Muscle of leg (tissue), 11 donors: ENCODE measurements around the gene GPAT2. TPM values are rescaled to one million over a fixed set of nuclear protein-coding genes. Genes with fewer than 3 reads are reported as not detected.
A peak's percentile ranks its signal among the peaks of the same experiment; 100 is the strongest.
"Not testable (repeated sequence)": the region's sequence is repeated elsewhere in the genome, so short reads cannot be mapped to it uniquely, and the experiment has no call there.

ENCODE experiments used
- DNase-seq: peaks from one replicate; pipeline ENCODE4 v3.0.0; 2013
- H3K27ac ChIP-seq: one replicate; pipeline ENCODE4 v1.5.1; 2013; ENCODE audit warnings: mild to moderate bottlenecking, low read length, control low read depth
- H3K27me3 ChIP-seq: one replicate; pipeline ENCODE4 v1.6.1; 2013; ENCODE audit warnings: low read length; ENCODE audit not compliant: control insufficient read depth, insufficient read depth
- H3K36me3 ChIP-seq: one replicate; pipeline ENCODE4 v1.6.1; 2013; ENCODE audit warnings: low read length; ENCODE audit not compliant: control insufficient read depth, insufficient read depth
- H3K4me1 ChIP-seq: one replicate; pipeline ENCODE4 v1.6.1; 2013; ENCODE audit warnings: low read length; ENCODE audit not compliant: control insufficient read depth, insufficient read depth
- H3K4me3 ChIP-seq: one replicate; pipeline ENCODE4 v1.5.1; 2013; ENCODE audit warnings: low read length, control low read depth
- H3K9me3 ChIP-seq: replicated peaks from 2 replicates; pipeline ENCODE4 v1.6.1; 2013; ENCODE audit warnings: low read depth, low read length; ENCODE audit not compliant: control insufficient read depth
- WGBS: methylation state at CpG from one replicate; pipeline ENCODE4 v1.1.5; 2013; ENCODE audit warnings: missing lambda C conversion rate; ENCODE audit not compliant: insufficient coverage; 5-methylcytosine and 5-hydroxymethylcytosine counted together
- polyA plus RNA-seq, 8 donors: library from polyadenylated mRNA; unstranded; fragments of 120-200 nt; gene quantifications; one replicate each; pipeline versions ENCODE4 v1.2.1 to v1.2.3, GENCODE V29; 2013; ENCODE audit warnings: inconsistent platforms in 1 of 8, low replicate concordance in 1 of 8; ENCODE audit not compliant: insufficient read length in 8 of 8, insufficient read depth in 1 of 8
- total RNA-seq: library from RNA; stranded (reverse); fragments of 120-200 nt; gene quantifications from one replicate; pipeline ENCODE4 v1.2.4, GENCODE V29; 2013

Gene GPAT2
- total and polyA plus RNA-seq, 9 donors: 2.1 to 13.8 (median 7.5) TPM

DNA sequence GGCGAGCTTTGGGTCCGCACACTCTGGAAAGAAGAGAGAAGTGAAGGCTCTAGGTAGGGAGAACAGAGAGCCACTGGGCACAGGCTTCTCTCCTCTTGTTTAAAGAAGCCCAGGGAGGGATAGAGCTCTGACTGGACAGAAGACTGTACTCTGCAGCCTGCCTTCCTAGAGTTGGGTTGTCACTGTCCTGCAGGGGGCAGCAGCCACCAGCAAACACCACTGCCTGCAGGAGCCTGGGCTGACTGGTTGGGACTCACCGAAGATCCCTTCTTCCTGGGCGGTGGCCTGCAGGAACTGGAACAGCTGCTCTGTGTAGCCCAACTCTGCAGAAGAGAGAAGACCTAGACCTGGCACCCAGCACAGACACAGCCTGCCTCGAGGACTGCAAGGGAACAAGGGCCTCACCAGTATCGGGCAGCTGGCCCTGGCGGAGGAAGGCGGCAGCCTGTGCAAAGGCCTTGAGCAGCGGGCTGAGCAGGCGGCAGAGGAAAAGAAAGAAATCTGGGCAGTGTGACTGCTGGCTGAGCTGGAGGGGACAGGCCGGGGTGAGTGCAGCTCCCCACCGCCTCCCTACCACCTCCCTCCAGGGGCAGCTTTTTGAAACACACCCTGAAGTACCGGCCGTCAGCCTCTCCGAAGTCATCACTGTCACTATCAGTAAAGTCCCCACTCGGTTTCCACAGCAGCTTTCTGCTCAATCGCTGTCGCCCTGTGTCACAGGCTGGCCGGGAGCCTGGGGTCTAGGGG lies 11.8 kb downstream of the GPAT2 start:
- not testable (repeated sequence) for H3K27me3 ChIP-seq, H3K36me3 ChIP-seq, H3K4me3 ChIP-seq, H3K9me3 ChIP-seq, H3K27ac ChIP-seq
- peak; percentile 88 for DNase-seq
- peaks cover 17% of the 10 kb centered on the region for H3K4me1 ChIP-seq
- WGBS: 57% methylated on average over 5 of the region's 19 CpGs

DNA sequence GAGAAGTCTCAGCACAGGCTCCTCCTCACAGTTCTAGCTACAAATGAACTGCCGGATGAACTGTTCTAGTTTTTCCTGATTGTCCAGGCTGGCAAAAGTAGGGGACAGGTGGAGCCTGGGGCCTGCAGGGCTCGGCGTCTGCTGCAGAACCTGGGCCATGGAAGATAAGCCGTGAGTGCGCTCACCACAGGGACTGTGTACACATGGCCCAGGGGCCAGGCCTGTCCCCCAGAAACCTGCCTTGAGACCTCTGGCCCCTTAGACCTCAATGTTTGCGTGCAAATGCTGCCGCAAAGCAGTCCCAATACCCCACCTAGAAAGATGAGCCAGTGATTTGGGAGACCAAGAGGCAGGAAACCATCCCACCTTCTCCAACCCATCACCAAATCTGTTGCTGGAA lies 12.6 kb downstream of the GPAT2 start:
- not testable (repeated sequence) for H3K27ac ChIP-seq, H3K4me3 ChIP-seq, H3K27me3 ChIP-seq, H3K9me3 ChIP-seq, H3K36me3 ChIP-seq, DNase-seq
- H3K4me1 ChIP-seq: peaks cover 17% of the 10 kb centered on the region
- WGBS: 83% methylated on average over 4 of the region's 7 CpGs

DNA sequence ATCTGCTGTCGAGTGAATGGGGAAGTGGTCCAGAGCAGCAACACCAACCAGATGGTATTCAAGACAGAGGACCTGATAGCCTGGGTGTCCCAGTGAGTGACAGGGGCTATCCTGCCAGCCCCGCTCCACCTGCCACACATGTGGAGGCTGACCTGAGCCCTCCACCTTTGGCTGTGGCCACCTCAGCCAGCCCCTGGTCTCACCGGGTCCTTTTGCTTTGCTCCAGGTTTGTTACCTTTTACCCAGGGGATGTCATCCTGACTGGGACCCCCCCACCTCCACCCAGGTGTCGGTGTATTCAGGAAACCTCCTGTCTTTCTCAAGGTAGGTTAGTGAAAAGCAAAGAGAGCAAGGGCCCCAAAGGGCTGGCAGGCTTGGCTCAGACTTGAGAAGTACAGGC lies 13.6 kb downstream of the GPAT2 start:
- H3K36me3 ChIP-seq, H3K27ac ChIP-seq, H3K27me3 ChIP-seq, H3K9me3 ChIP-seq, DNase-seq, H3K4me3 ChIP-seq: not testable (repeated sequence)
- H3K4me1 ChIP-seq: peaks cover 17% of the 10 kb centered on the region
- WGBS: 100% methylated on average over 1 of the region's 4 CpGs

DNA sequence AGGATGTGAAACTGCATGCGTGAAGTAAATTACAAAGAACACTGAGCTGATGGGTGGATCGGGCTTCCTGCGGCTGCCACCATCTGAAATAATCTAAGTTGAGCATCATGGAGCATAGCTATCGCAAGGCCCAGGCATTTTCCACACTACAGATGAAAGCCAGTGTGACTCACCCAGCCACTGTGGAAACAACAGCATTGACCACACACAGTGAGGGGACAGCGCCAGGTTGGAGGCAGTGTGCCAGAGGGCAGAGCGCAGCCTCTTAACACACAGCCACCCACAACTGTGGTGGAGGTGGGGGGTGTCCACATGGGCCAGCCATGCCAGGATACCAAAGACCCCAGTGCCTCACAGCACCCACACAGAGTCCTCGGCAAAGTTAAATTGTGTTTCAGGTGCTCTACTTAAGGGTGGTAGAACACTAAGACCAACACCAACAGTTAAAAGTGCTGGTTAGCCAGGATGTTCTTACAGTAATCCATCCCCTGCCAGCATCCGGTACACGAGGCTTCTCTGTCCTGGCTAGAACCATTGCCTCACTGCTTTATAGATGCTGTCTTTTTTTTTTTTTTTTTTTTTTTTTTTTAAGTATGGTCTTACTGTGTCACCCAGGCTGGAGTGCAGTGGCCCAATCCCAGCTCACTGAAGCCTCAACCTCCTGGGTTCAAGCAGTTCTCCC lies 14.7 kb downstream of the GPAT2 start:
- not testable (repeated sequence) for H3K36me3 ChIP-seq, H3K9me3 ChIP-seq, H3K27me3 ChIP-seq, H3K4me3 ChIP-seq, DNase-seq, H3K27ac ChIP-seq
- no CpG with 5 or more reads among the region's 9 CpGs for WGBS
- peaks cover 14% of the 10 kb centered on the region for H3K4me1 ChIP-seq

DNA sequence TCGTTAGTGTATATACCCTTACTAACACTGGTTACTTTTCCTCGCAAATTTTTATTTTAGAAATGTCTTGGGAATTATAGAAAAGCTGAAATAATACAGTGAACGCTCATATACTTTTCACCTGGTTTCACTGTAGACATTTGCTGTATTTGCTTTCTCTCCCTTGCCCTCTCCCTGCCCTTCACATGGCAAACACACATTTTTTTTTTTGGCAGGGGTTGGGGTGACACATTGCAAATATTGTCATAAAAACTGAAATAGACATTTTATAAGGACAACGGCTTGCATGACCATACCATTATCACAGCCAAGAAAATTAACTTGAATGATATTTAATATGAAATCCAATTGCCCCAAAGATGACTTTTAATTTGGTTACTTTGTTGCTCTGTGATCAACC lies 18.4 kb downstream of the GPAT2 start:
- H3K4me3 ChIP-seq, H3K27ac ChIP-seq, H3K36me3 ChIP-seq, H3K4me1 ChIP-seq, H3K27me3 ChIP-seq, DNase-seq, H3K9me3 ChIP-seq: not testable (repeated sequence)
- no CpG with 5 or more reads among the region's 4 CpGs for WGBS

- not testable (repeated sequence) for H3K27me3 ChIP-seq, H3K9me3 ChIP-seq, H3K4me1 ChIP-seq, H3K4me3 ChIP-seq, H3K36me3 ChIP-seq, DNase-seq, H3K27ac ChIP-seq
- no CpG with 5 or more reads among the region's 1 CpG for WGBS
Measured at GRCh38 chr2:96012792-96013264, 21.9 kb downstream of the GPAT2 start.

DNA sequence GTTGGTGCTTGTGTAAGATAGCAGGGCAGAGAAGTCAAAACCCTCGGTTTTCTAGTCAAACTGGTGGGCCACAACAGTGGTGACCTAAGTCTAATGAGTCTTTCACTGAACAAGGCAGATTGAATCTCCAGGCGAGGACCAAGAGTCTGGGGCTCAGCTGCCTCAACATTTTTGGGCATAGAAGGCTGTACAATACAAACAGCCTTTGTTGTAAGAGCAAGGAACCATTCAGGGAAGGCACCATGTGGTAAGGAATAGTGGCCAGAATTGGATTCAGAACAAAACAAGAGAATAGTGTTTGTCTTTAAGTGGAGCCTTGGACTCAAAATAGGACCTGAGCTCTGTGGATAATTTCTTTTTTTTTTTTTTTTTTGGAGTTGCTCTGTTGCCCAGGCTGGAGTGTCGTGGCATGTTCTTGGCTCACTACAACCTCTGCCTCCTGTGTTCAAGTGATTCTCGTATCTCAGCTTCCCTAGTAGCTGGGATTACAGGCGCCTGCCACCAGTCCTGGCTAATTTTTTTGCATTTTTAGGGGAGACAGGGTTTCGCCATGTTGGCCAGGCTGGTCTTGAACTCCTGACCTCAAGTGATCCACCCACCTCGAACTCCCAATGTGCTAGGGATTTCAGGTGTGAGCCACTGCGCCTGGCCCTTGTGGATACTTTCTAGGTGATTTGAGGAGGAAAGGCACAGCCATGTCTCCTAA lies 22.5 kb downstream of the GPAT2 start:
- H3K27me3 ChIP-seq, H3K36me3 ChIP-seq, H3K4me1 ChIP-seq, H3K27ac ChIP-seq, H3K9me3 ChIP-seq, H3K4me3 ChIP-seq, DNase-seq: not testable (repeated sequence)
- WGBS: 86% methylated on average over 4 of the region's 8 CpGs

DNA sequence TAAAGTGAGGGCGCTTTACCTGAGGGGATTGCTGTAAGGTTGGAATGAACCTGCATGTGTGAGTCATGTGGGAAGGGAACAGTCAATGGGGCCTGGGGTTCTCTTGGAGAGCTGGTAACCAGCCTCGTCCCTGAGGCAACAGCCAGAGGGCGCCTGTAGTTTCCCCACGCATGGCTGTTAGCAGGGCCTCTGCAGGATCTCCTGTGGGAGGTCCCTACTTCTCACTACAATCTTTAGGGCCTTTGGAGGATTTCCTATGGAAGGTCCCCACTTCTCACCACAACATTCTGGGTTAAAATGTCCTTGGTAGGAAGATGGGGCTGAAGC lies 23.6 kb downstream of the GPAT2 start:
- not testable (repeated sequence) for H3K36me3 ChIP-seq, DNase-seq, H3K27ac ChIP-seq, H3K9me3 ChIP-seq, H3K4me1 ChIP-seq, H3K27me3 ChIP-seq, H3K4me3 ChIP-seq
- WGBS: no CpG with 5 or more reads among the region's 4 CpGs

DNA sequence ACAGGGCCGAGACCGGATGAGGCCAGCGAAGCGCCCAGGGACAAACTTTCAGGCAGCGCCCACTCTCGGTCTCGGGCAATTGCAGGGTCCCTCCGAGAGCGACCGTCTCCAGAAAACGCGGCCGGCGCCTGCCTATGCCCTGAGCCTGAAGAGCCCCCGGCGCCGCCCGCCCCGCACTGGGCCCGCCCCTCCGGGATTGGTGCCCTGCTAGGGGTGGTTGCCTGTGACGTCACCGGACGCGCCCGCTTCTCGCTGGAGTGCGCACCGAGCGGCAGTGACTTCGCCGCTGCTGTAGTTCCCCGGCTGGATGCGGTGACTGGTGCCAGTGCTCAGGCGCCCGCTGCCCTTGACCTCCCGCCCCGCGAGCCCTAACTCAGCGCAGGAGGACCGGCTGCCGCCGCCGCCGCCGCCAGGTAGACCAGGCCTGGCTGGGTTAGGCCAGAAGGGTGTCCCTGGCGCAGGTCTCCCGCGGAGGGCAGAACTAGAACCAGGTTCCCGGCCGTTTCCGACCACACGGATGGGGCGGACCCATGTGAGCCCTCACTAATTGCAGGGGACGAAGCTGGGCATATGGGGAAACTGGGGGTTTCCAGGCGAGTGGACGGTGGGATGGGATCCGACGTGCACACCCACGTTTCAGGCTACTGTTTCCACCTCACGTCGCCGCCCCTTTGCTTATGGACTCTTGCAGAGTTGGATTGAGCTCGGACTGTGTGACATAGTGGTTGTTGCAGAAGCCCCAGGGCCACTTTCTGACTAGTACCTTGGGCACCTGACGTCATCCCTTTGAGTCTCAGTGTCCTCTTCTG lies 24.2 kb downstream of the GPAT2 start:
- 0% methylated on average over 11 of the region's 65 CpGs for WGBS
- Histone ChIP-seq H3K27ac (peak overlapping the region; percentile 20), H3K4me3 (peak overlapping the region; percentile 51)
- not testable (repeated sequence) for H3K4me1 ChIP-seq, H3K36me3 ChIP-seq, H3K27me3 ChIP-seq, H3K9me3 ChIP-seq
- peak; percentile 92 for DNase-seq

DNA sequence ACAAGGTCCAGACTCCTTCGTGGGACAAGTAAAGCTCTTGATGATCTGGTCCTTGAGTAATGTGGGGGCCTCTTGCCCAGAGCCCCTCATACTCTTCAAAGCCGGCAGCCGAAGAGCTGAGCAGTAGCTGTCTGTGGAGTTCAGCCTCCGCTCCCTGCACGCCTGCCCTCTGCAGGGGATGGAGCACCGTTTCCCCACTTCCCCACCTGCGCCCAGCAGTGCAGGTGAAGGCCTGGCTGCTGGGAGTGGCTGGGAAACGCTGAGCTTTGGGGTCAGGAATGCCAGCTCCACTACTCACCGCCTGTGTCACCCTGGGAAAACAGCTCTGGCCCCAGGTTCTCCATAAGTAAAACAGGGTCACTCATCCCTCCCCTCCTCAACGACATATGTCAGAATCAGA lies 24.9 kb downstream of the GPAT2 start:
- H3K9me3 ChIP-seq, H3K27me3 ChIP-seq, H3K27ac ChIP-seq, H3K4me1 ChIP-seq, H3K36me3 ChIP-seq, DNase-seq: not testable (repeated sequence)
- 6% methylated on average over 3 of the region's 10 CpGs for WGBS
- peak overlapping the region; percentile 51 for H3K4me3 ChIP-seq
